NCI-H2227 treated with DMSO at 0.1 percent for 48 hours (cell line): Measurements from ENCODE around the gene SNX25.
"Not testable (repeated sequence)": the region's sequence is repeated elsewhere in the genome, so short reads cannot be mapped to it uniquely, and the experiment has no call there.

Experiments
- DNase-seq: peaks from one replicate; lab custom pipeline; 2025; lab: John Stamatoyannopoulos, UW

Gene SNX25

DNA sequence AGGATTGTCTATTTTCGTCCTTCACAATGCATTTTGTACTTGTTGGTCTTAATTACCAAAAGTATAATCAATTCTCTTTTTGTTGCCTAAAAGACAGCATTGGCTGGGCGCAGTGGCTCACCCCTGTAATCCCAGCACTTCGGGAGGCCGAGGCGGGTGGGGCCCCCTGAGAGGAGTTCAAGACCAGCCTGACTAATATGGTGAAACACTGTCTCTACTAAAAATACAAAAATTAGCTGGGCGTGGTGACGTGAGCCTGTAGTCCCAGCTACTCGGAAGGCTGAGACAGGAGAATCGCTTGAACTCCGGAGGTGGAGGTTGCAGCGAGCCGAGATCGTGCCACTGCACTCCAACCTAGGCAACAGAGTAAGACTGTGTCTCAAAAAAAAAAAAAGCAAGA is 4.3 kb upstream of the SNX25 start:
- DNase-seq, result not testable (repeated sequence)

GRCh38 chr4:185205697-185206342 is 3.6 kb upstream of the SNX25 start:
- no peak for DNase-seq

GRCh38 chr4:185207466-185207865 is 1.9 kb upstream of the SNX25 start:
- no peak for DNase-seq

- DNase-seq, result not testable (repeated sequence)
These were observed 379 bp downstream of the SNX25 start for GRCh38 chr4:185209852-185210101.

GRCh38 chr4:185210102-185210981 is 944 bp downstream of the SNX25 start:
- no peak for DNase-seq

- DNase-seq, result no peak
These were observed 1.6 kb downstream of the SNX25 start for GRCh38 chr4:185211035-185211434.

DNA sequence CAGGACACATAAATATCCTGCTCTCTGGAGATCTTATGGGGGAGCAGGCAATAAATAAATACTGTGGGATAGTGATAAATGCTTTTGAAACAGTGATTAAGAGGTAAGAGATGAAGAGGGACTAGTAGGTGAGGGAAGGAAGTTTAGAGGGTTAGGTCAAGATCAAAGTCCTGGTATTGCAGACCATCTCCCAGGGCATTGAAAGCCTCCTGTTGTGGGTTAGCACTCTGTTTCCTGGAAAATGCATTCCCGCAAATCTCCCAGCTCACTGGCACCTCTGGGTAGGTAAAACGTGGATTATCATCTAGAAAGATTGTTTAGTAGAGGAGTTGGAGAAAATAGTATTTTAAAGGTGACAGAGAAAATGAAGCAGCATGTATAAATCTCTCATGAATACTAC is 2.2 kb downstream of the SNX25 start:
- no peak for DNase-seq

GRCh38 chr4:185212581-185212980 is 3.2 kb downstream of the SNX25 start:
- no peak for DNase-seq

DNA sequence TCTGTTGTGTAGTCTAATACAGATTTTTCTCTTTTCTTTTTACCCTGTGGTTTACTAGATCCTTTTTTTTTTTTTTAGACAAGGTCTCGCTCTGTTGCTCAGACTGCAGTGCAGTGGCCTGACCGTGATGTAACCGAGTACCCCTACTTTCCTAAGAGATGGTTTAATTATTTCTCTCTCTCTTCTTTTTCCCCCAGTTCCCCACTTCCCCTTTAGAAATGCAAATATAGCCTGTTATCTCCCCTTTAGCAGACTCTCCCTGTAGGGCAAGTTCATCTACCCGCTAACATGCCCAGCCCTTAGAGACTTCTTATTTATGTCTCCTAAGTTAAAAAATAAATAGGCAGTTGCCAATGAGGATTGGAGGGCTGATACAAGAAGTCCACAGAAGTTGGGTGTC is 4.5 kb downstream of the SNX25 start:
- no peak for DNase-seq

DNA sequence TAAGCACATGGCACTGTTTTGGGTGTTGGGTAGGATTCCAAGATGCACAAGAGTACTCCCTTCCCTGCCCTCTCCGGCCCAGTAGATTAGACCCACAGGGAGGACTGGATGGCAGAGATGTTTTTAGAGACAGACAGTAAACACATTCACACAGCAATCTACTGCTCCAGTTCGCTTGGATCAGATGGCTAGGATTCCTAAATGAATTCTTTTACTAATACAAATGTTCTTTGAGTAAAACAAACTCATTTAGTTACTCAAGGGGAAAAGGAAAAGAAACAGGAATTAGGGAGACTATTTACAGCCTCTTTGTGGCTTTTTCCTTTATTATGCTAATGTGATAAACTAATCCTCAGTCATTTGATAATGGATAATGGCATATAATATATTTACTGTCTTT is 5.9 kb downstream of the SNX25 start:
- DNase-seq, result no peak

GRCh38 chr4:185217408-185217975 is 8.1 kb downstream of the SNX25 start:
- no peak for DNase-seq

- no peak for DNase-seq
These were observed 8.9 kb downstream of the SNX25 start for GRCh38 chr4:185218312-185218711.

DNA sequence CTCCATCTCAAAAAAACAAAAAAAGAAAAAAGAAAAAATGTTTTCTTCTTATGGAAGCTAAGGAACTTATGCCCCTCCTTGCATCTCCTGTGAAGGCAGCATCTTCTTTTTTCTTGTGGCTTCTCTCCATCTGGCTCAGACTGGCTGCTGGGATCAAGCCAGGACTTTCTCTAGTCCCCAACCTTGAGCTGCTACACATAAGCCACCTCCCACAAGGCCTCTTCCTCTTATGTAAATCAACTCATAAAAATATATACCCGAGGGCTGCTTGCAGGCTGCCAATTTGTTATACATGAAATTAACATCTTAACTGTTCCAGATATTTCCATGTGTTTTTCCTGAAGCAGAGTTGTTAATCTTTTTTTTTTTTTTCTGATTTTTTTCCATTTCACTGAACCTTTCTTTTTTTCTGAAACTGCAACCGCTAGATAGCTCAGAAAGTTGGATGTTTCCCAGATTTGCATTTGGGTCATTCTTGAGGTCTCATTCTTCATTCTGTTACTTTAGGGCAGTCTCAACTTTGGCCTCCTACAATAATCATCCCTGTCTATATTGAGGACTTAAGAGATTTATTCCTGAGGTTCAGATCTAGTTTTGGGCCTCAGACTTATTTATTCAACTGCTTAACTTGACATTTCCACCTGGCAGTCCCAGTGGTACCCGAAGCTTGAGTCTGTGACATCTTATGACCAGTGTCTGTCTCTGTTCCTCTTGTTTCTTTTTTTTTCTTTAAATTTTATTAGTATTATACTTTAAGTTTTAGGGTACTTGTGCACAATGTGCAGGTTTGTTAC is 10.3 kb downstream of the SNX25 start:
- no peak for DNase-seq

- no peak for DNase-seq
These were observed 12.1 kb downstream of the SNX25 start for GRCh38 chr4:185221491-185221890.

DNA sequence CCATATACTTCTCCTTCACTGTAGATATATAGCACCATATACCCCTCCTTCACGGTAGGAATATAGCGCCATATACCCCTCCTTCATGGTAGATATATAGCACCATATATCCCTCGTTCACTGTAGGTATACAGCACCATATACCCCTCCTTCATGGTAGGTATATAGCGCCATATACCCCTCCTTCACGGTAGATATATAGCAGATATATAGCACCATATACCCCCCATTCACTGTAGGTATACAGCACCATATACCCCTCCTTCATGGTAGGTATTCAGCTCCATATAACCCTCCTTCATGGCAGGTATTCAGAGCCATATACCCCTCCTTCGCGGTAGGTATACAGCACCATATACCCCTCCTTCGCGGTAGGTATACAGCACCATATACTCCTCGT is 12.5 kb downstream of the SNX25 start:
- no peak for DNase-seq

- DNase-seq, result no peak
These were observed 13.2 kb downstream of the SNX25 start for GRCh38 chr4:185222598-185222997.

DNA sequence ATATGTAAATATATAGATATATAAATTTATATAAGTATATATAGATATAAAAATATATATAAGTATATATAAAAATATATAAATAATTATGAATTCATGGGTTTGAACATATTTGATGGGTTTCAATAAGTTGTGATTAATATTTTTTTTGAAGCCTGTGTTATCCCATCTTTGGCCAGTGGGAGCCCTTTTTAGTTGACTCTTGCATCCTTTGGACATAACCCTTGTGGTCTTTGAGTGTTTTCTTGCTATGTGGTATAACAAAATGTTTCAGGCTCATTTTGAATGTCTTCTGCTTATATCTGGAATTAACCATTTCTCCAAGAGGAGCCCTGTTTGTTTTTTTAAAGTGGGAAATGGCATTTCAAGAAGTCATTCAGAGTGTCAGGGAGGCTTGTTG is 15.2 kb downstream of the SNX25 start:
- DNase-seq, result no peak

- DNase-seq, result no peak
These were observed 16.5 kb downstream of the SNX25 start for GRCh38 chr4:185225940-185226339.

- no peak for DNase-seq
These were observed 17.7 kb downstream of the SNX25 start for GRCh38 chr4:185227131-185227551.

- no peak for DNase-seq
These were observed 18.4 kb downstream of the SNX25 start for GRCh38 chr4:185227713-185228278.

DNA sequence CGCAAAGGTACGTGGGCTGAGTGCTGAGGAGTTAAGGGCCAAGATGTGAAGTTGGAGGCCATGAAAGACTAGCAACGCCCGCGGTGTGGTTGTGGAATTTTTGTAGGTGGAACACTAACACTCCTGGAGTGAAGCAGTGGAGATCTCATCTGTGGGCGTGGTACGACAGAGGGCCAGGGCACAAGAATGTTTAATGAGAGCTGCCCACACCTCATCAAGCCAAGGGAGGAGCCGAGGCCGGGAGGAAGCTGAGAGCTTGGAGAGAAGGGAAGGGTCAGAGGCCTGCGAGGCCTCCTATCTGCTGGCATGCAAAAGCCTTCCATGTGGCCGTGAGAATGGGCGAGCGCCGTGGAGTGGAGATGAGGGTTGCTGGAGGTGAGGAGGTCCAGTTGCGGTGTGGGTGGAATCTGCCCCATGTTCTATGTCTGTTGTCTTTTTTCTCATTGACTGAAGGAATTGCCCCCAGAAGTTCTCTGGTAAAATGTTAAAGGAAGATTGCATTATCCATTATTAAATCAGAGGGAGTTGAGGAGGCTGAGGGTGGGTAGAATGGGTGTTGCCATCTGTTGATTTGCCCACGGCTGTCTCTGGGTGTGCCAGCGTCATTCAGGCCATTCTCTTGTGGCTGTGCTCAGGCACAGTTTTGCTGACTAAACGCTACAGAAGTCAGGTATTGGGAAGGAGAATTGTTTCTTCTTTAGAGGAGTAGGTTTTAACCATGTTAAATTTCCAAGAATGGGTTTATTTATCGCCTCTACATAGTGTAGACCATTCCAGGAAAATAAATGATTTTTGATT is 19.8 kb downstream of the SNX25 start:
- DNase-seq, result no peak
